Hepatocyte (in vitro differentiated cells): ENCODE results near the gene GTSF1L.

Source experiments
- EZH2 ChIP-seq: fragments of 200-600 bp; sonication (generic); IDR thresholded peaks from 2 replicates; pipeline ENCODE4 v1.6.1; 2016; ENCODE audit warnings: antibody characterized with exemption, mild to moderate bottlenecking, borderline replicate concordance
- EZH2phosphoT487 ChIP-seq: fragments of 200-600 bp; sonication (generic); IDR thresholded peaks from one replicate; pipeline ENCODE4 v1.6.1; 2018; ENCODE audit warnings: antibody characterized with exemption, mild to moderate bottlenecking, low read depth, moderate library complexity; ENCODE audit not compliant: unreplicated experiment, severe bottlenecking
- TF ChIP-seq, protein P1 (sequence below): fragments of 200-600 bp; sonication (generic); IDR thresholded peaks from 2 replicates; pipeline ENCODE4 v1.5.1; 2016; ENCODE audit warnings: antibody characterized with exemption, mild to moderate bottlenecking; ENCODE audit not compliant: poor library complexity

DNA sequence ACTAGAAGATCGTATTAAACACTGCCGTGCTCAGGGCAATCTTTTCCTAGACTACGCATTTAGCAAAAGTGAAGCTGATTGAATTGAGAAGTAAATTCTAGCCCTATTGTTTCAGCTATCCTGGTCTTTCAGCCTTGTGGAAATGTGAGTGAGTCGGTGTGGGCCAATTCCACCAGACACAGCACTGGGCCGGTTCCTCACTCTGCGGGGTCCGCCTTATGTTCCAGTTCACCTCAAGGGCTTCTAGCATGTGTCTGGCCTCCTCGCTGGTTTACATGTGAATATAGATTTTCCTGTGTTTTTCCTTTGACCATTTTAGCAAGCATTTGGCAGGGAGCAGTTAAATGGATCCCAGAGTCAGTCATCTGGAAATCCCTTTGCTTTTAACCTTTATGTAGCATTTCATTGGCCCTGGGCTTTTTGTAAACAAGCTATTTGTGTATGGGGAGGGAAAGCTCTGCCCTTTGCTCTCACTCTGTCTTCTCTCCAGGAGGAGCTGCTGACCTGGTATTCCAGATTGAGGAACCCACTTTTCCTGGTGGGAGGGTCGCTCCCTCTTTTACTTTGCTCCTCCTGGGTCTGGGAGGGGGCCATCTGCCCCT lies 12.4 kb upstream of the GTSF1L start:
- TF ChIP-seq, protein P1, sequence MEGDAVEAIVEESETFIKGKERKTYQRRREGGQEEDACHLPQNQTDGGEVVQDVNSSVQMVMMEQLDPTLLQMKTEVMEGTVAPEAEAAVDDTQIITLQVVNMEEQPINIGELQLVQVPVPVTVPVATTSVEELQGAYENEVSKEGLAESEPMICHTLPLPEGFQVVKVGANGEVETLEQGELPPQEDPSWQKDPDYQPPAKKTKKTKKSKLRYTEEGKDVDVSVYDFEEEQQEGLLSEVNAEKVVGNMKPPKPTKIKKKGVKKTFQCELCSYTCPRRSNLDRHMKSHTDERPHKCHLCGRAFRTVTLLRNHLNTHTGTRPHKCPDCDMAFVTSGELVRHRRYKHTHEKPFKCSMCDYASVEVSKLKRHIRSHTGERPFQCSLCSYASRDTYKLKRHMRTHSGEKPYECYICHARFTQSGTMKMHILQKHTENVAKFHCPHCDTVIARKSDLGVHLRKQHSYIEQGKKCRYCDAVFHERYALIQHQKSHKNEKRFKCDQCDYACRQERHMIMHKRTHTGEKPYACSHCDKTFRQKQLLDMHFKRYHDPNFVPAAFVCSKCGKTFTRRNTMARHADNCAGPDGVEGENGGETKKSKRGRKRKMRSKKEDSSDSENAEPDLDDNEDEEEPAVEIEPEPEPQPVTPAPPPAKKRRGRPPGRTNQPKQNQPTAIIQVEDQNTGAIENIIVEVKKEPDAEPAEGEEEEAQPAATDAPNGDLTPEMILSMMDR: no peak
- TF ChIP-seq EZH2: no peak
- no peak for TF ChIP-seq EZH2phosphoT487
